ENCODE data around the gene DUSP23. TPM values are rescaled to one million over a fixed set of nuclear protein-coding genes. Genes with fewer than 3 reads are reported as not detected.

DUSP23 gene
- total RNA-seq, 1 donor: 15.9 TPM

- no peak overlapping the region for H3K27ac ChIP-seq (ENCODE audit: low read depth, low read length)
- TF ChIP-seq, protein P1, sequence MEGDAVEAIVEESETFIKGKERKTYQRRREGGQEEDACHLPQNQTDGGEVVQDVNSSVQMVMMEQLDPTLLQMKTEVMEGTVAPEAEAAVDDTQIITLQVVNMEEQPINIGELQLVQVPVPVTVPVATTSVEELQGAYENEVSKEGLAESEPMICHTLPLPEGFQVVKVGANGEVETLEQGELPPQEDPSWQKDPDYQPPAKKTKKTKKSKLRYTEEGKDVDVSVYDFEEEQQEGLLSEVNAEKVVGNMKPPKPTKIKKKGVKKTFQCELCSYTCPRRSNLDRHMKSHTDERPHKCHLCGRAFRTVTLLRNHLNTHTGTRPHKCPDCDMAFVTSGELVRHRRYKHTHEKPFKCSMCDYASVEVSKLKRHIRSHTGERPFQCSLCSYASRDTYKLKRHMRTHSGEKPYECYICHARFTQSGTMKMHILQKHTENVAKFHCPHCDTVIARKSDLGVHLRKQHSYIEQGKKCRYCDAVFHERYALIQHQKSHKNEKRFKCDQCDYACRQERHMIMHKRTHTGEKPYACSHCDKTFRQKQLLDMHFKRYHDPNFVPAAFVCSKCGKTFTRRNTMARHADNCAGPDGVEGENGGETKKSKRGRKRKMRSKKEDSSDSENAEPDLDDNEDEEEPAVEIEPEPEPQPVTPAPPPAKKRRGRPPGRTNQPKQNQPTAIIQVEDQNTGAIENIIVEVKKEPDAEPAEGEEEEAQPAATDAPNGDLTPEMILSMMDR (IDR thresholded peaks at IDR 0.05; ENCODE audit: extremely low read depth, low read depth, low read length): no peak
- H2AFZ ChIP-seq (ENCODE audit: low read length): no peak overlapping the region
- H3K36me3 ChIP-seq (ENCODE audit: insufficient read depth, low read length): no peaks in the 10 kb centered on the region
- H3K4me3 ChIP-seq (ENCODE audit: insufficient read depth, low read length): no peak overlapping the region
- no peaks in the 10 kb centered on the region for H4K20me1 ChIP-seq (ENCODE audit: insufficient read depth, low read length)
- DNase-seq (ENCODE audit: insufficient read length, low spot score, missing footprints): no peak
- H3K9me3 ChIP-seq (ENCODE audit: low read depth, low read length): no peaks in the 10 kb centered on the region
- H3K27me3 ChIP-seq (ENCODE audit: insufficient read depth, low read length): no peaks in the 10 kb centered on the region
- H3K79me2 ChIP-seq (ENCODE audit: insufficient read depth, low read length): no peaks in the 10 kb centered on the region
- no peak overlapping the region for H3K4me2 ChIP-seq (ENCODE audit: insufficient read depth, low read length)
- peaks cover 6% of the 10 kb centered on the region for H3K4me1 ChIP-seq (ENCODE audit: insufficient read depth, low read length)
Observed at GRCh38 chr1:159774465-159774864, 6.3 kb upstream of the DUSP23 start.

DNA sequence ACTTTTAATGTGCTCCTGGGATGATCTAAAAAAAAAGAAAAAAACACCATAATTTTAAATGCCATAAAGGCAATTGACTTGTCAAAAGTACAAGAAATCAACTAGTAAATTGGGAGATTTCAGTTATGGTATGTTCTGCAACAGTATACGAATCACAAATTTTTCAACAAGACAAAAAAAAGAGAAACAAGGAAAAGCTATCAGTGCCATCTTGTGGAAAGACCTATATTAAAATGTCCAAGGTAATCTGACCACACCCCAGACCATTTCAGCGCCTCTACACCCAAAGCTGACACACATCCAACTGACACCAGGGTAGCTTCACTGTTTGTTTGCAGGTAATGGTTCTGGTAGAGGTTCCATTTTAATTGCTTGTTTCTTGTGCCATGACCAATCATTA, 5.0 kb upstream of the DUSP23 start:
- H3K4me1 ChIP-seq (ENCODE audit: insufficient read depth, low read length): peaks cover 15% of the 10 kb centered on the region
- no peak for DNase-seq (ENCODE audit: insufficient read length, low spot score, missing footprints)
- H4K20me1 ChIP-seq (ENCODE audit: insufficient read depth, low read length): no peaks in the 10 kb centered on the region
- H3K4me3 ChIP-seq (ENCODE audit: insufficient read depth, low read length): no peak overlapping the region
- TF ChIP-seq, protein P1 (IDR thresholded peaks at IDR 0.05; ENCODE audit: extremely low read depth, low read depth, low read length): no peak
- no peak overlapping the region for H3K4me2 ChIP-seq (ENCODE audit: insufficient read depth, low read length)
- no peak overlapping the region for H2AFZ ChIP-seq (ENCODE audit: low read length)
- no peaks in the 10 kb centered on the region for H3K36me3 ChIP-seq (ENCODE audit: insufficient read depth, low read length)
- no peaks in the 10 kb centered on the region for H3K9me3 ChIP-seq (ENCODE audit: low read depth, low read length)
- no peaks in the 10 kb centered on the region for H3K79me2 ChIP-seq (ENCODE audit: insufficient read depth, low read length)
- no peaks in the 10 kb centered on the region for H3K27me3 ChIP-seq (ENCODE audit: insufficient read depth, low read length)
- no peak overlapping the region for H3K27ac ChIP-seq (ENCODE audit: low read depth, low read length)

- TF ChIP-seq, protein P1 (IDR thresholded peaks at IDR 0.05; ENCODE audit: extremely low read depth, low read depth, low read length): no peak
- H3K4me3 ChIP-seq (ENCODE audit: insufficient read depth, low read length): no peak overlapping the region
- H3K36me3 ChIP-seq (ENCODE audit: insufficient read depth, low read length): no peaks in the 10 kb centered on the region
- H3K9me3 ChIP-seq (ENCODE audit: low read depth, low read length): no peaks in the 10 kb centered on the region
- DNase-seq (ENCODE audit: insufficient read length, low spot score, missing footprints): no peak
- H3K27me3 ChIP-seq (ENCODE audit: insufficient read depth, low read length): no peaks in the 10 kb centered on the region
- H3K4me1 ChIP-seq (ENCODE audit: insufficient read depth, low read length): peaks cover 15% of the 10 kb centered on the region
- H3K27ac ChIP-seq (ENCODE audit: low read depth, low read length): no peak overlapping the region
- no peak overlapping the region for H3K4me2 ChIP-seq (ENCODE audit: insufficient read depth, low read length)
- no peak overlapping the region for H2AFZ ChIP-seq (ENCODE audit: low read length)
- no peaks in the 10 kb centered on the region for H4K20me1 ChIP-seq (ENCODE audit: insufficient read depth, low read length)
- peaks cover 2% of the 10 kb centered on the region for H3K79me2 ChIP-seq (ENCODE audit: insufficient read depth, low read length)
Observed at GRCh38 chr1:159778266-159778665, 2.5 kb upstream of the DUSP23 start.

DNA sequence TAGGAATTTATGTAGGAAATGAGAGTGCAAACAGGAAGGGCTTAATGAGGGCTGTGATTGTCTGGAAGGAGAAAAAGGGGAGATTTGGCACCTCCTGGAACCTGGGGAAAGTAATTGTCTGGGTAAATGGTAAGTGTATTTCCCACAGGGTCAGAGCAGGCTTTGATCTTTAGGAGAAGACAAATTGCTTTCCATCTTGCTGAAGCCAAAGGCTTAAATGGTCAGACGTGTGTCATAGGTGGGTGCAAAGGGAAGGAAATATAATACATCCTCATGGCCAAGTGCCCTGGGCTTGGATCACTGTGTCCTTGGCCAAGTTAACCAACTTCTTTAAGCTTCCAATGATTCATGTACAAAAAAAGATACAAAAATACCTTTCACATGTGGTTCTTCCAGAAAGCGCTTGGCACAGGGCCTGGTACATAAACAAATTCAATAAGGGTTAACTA, 1.3 kb upstream of the DUSP23 start:
- H3K4me2 ChIP-seq (ENCODE audit: insufficient read depth, low read length): peak overlapping the region; percentile 51

More for the DNA sequence above, 1.3 kb upstream of the DUSP23 start:
- Histone ChIP-seq H2AFZ (ENCODE audit: low read length) (no peak overlapping the region), H3K27me3 (ENCODE audit: insufficient read depth, low read length) (no peaks in the 10 kb centered on the region), H3K36me3 (ENCODE audit: insufficient read depth, low read length) (no peaks in the 10 kb centered on the region), H3K4me1 (ENCODE audit: insufficient read depth, low read length) (peaks cover 15% of the 10 kb centered on the region), H3K79me2 (ENCODE audit: insufficient read depth, low read length) (peaks cover 2% of the 10 kb centered on the region), H3K27ac (ENCODE audit: low read depth, low read length) (peak overlapping the region; percentile 58), H3K9me3 (ENCODE audit: low read depth, low read length) (no peaks in the 10 kb centered on the region), H4K20me1 (ENCODE audit: insufficient read depth, low read length) (no peaks in the 10 kb centered on the region), H3K4me3 (ENCODE audit: insufficient read depth, low read length) (no peak overlapping the region)
- TF ChIP-seq, protein P1 (IDR thresholded peaks at IDR 0.05; ENCODE audit: extremely low read depth, low read depth, low read length): no peak
- DNase-seq (ENCODE audit: insufficient read length, low spot score, missing footprints): peak; percentile 78
